Stimulated activated CD8-positive, alpha-beta memory T cell treated with anti-CD3 and anti-CD28 coated beads, Interleukin-7, amount 100 ng/mL, for 1 hour (primary cell): ENCODE results near the gene CABLES2.
"Not testable (repeated sequence)": the region's sequence is repeated elsewhere in the genome, so short reads cannot be mapped to it uniquely, and the experiment has no call there.

Source experiments
- DNase-seq, 2 donors: peaks; one replicate each; pipeline ENCODE4 v3.0.0-alpha.2; 2020; ENCODE audit warnings: low read depth in 2 of 2

The CABLES2 gene

DNA sequence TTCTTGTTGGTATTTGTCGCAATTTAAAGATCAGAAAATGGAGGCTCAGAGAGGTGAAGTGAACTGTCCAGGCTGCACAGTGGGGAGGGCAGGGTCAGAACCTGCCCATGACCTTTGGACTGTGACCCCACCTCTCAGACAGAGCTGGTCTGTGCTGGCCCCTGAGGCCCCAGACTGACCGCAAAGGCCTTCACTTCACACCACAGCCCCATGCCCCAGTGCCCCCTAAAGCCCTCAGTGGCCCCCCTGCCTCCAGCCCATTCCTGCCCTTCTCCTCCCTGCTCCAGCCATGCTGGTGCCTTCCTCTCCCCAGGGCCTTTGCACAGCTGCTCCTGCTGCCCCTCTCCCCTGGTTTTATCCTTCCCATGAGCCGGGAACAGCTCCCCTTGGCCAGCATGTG, 29.6 kb upstream of the CABLES2 start:
- no peak for DNase-seq

DNA sequence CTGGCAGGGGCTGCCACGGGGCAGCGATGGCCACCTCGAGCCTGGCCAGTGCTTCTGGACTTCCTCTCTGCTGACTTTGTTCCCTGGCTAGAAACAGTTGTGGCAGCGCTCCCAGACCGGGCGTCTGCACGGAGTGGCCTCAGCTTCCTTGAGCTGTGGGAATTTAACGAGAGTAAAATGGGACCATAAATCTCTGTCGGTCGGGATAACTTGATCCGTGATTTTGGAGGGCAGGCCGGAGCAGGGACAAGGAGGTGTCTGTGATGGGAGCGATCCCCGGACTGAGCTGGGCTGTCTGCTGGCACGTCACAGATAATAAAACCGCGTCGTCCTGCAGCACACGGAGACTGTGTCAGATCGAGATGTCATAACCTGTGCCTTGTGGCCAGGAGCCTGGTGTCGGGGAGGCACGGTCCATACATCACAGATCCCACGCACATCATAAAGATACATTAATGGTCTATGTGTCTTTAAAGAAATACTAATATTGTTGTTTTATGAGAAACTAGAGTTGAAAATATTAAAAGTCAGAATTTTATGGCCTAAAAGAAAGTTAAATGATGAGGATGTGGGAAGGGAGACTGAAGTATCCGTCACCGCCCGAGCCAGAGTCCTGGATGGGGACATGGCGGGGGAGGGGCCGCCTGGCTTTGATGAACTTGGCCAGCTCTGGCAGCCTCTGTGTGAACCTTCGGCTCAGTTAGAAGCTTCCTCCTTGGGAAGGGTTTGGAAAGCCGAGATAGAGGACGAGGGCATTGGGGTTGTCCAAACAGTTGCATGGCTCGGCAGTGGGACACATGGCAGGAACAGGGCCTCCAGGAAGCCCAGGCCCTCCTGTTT, 26.8 kb upstream of the CABLES2 start:
- no peak for DNase-seq

DNA sequence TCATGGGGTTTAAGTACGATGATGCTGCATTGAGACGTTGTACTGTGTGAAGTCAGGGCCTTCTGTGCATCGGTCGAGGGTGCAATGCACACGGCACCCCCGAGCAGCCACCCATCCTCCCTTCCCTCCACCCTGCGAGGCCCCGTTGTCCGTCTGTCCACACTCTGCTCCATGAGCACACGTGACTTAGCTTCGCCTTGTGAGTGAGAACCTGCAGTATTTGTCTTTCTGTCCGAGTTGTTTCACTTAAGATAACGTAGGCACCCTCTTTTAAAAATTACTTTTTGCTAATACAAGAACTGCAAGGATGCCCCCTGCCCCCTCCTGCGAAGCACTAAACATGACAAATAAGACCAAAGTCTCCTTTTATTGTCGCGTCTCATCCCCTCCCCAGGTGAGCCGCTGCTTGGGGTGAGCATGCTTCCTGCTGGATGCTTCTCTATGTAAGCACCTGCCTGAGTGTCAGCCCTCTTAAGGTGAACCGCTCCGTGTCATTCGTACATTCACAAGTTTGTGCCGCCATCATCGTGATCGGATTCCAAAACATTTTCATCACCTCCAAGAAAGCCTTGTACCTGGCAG, 23.9 kb upstream of the CABLES2 start:
- no peak for DNase-seq

DNA sequence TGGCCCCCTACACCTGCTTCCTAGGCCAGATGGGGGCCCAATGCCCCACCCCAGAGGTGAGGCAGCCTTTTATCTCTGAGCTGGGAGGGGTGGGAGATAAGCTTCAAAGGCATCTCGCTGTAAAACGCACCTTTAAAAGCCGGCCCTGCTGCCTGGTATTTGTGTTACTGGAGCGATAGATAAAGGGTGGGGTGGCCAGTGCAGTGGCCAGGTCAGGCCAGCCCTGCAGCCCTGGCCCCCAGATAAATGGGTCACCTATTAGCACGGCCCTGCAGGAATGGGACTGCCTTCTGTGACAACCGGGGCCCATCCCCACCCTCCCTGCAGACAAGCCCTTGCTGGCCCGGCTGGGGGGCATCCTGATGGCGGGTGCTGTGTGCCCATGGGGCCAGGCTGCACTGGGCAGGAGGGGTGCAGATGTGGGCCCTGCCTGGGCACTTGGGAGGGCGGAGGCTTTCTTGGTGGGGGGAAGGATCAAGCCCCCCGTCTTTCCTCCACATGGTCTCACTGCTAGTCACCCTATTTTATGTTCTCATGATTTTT, 23.3 kb upstream of the CABLES2 start:
- DNase-seq: no peak

DNA sequence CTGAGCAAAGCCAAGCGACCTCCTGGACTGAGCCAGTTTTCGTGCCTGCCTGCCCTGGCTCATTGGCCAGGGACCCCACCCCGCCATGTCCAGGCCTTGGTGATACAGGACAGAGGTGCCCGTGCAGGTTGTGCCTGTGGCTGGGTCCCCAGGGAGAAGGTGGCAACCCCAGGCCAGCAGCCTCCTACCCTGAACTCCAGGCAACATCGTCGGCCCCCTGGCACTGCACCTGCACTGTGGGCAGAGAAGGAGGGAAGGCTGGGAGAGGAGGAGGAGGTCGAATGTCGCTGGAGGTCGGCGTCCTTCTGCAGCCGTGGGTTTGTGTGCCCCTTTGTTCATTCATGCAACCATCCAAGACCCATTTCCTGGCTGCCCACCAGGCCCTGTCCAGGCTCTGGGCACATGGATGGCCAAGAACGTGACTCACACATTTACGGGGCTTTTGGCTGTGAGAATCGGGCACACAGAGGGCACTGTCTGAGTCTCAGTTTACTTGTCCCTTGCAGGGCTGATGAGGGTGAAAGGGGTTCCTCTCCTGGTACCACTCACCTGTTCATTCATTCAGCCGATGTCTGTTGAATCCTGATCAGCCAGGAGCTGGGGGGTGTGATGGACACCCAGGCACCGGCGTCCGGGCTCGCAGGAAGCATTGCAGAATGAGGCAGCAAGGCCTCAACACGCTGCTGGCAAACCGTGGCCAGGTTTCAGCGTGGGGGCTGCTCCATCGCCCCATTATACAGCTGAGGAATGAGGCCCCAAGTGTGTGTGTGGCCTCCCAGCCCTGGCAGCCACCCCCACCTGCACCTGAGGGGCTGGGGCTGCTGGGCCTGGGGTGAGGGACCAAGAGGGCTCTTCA, 22.6 kb upstream of the CABLES2 start:
- no peak for DNase-seq

DNA sequence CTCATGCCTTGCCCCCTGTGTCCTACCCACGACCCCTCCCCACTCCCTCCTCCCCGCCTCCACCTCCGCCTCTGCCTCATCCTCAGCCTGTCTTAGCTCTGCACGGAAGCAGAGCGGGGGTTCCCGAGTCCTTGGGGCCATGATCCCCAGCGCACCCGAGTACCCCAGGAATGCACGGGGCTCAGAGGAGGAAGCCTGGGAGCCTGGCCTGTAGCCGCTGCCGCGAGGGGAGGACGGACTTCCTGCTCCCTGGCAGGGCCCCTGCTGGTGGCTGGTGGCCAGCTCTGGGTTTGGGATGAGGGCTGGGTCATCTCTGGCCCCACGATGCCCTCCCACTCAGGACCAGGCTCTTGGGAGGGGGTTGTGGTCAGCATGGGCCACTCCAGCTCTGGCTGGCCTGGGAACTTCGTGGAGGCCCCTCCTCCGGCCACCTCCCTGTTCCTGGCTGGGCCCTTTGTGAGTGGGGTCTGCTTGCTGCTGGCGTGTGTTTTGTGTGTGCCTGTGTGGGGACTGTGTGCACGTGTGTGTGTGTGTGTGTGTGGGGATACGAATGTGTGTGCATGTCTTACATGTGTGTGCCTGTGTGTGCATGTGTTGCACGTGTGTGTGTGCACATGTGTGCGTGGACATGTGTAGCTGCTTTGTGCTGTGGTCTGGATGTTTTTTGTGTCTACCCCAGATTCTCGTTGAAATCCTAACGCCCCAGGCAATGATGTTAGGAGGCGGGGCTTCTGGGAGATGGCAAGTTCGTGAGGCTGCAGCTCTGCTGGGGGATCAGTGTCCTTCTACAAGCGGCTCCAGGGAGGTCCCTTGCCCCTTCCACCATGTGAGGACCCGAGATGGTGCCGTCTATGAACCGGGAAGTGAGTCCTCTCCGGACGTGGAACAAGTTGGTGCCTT, 21.6 kb upstream of the CABLES2 start:
- no peak for DNase-seq

DNA sequence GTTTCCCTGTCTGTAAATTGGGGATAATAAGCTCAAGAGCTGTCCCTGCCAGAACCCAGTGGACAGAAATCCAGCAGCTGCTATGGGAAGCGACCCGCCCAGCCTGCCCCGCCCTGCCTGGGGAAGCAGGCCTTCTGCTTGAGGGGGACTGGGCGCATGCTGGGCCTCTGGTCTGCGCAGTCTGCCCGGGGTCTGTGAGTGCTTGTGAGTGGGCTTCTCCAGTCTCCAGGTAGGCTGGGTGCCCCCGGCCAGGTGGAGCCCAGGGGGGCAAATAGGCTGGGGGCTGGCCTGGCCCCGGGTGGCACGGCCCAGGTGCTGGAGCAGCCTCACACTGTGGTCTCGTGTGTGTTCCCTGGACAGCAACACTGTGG, 20.9 kb upstream of the CABLES2 start:
- DNase-seq: no peak

DNA sequence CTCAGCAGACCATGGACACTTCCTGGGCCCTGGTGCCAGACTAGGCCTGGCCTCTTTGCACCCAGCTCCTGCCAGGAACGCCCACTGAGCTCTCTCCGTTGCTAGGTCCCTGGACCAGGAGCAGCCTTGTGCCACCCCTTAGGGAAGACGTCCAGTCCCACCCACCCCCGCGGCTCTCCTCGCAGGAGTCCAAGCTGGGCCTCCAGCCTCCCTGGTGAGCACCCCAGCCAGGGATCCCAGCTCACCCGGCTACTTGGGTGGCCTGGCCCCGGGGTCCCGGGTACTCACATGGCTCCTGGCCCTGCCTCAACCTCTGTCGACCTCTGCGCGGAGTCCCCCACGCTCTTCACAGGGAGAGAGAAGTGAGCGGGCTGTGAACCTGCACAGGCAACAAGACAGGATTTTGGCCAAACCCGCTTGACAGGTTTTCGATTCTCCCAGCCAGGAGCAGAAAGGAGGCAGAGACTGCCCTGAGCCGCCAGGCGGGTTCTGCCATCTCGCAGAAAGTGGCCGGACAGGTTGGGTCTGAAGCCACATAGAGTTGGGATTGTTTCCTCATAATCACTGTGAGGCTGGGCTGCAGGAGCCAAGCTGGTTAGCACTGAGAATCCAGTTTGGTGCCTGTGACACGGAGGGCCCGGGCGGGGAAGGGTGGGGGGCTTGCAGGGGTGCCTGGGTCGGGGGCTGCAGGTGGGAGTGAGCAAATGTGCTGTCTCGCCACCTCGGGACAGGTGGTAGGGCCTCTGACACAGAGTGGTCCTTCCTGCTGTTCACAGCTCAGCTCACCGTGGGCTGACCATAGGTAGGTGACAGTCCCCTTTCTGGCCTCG, 20.3 kb upstream of the CABLES2 start, which contains the start of gene RBBP8NL:
Gene RBBP8NL, minus strand, starts transcription at position 368 of the 830 bp plus-strand sequence. CDS start 7,892 bp downstream, outside the sequence.
- no peak for DNase-seq

DNA sequence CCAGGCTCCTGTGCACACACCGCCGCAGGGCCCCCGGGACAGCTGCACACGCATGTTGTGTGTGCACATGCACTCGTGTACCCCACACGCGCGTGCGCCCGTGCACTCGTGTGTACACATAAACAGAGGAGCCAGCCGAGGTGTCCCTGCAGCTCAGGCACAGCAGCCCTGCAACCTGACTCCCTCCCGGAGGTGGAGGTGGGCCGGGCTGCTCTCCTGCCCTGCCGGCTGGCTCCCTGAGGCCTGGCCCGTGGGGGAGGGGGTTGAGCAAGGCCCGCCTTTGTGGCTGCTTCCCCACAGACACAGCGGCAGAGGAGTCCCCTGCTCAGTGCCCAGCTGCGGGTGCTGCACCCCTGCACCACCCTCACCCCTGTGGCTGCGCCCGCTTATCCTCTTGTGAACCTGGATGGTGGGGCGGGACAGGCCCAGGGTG, 19.6 kb upstream of the CABLES2 start:
- DNase-seq: no peak

DNA sequence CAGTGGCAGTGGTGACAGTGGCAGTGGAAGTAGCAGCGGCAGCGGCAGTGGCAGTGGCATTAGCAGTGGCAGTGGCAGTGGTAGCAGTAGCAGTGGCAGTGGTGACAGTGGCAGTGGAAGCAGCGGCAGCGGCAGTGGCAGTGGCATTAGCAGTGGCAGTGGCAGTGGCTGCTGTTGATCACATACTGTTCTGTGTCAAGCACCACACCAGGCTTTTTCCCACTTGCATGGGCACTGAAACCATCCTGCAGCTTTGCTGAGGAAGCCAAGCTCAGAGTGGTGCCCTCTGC, 18.9 kb upstream of the CABLES2 start:
- DNase-seq: not testable (repeated sequence)

DNA sequence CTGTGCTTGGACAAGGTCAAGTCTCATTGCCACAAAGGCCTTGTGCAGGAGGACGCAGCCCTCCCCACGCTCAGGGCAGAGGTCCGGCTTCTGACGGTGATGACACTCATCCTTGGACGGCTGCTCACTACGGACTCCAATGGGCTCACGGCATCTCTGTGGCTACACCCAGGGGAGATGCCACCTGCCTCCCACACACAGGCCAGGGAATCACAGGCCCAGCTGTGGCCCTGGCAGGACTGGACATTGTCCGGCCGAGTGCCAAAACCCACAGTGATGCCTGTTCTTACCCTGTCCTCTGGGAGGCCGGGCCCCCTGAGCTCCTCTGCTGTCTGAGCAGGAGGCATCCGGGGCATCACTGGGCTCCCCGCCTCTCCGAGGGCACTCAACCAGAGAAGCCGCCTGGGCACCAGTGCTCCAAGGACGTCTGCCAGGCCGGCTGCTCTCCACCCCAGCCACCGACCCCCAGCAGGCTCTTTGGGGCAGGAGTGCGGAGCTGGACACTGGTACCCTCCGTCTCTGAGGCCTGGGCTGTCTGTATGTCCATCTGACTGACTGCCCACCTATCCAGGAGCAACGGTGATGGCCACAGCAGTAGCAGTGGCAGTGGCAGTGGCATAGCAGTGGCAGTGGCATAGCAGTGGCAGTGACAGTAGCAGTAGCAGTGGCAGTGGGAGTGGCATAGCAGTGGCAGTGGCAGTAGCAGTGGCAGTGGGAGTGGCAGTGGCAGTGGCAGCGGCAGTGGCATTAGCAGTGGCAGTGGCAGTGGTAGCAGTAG, 18.4 kb upstream of the CABLES2 start:
- DNase-seq: no peak

DNA sequence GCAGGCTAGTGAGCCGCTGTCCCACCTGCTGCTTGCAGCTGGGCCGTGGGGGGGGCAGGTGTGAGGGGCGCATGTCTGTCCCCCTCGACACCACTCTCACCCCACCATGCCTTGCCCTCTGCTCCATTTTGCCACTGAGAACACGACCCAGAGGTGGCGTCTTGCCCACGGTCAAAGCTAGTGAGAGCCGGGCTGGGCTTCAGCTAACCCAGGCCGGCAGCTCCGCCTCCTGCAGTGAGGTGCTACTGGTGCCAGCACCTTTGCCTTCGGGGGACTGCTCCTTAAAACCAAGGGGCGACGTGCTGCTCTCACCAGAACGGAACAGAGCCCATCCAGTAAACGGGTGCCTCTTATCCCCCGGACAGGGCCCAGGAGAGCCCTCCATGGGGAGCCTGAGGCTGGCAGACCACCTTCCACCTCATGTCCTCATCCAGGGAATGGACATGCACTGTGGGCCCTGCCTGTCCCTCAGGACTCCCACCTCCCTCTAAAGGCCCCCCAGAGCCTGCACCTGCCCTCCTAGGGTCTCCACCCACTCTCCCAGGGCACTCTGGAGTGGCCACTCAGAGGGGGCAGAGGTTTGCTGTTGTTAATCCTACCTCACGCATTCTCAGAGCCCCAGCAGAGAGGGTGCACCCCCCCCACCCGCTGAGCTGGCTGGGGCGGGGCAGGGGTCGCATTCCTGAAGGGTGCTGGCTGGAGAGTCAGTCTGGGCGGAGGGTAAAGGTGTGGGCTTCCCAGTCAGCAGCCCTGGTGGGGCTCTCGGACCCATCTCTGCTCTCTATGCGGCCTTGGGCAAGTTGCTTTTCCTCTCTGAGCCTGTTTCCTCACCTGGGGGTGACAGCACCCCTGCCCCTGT, 17.4 kb upstream of the CABLES2 start:
- DNase-seq: no peak

DNA sequence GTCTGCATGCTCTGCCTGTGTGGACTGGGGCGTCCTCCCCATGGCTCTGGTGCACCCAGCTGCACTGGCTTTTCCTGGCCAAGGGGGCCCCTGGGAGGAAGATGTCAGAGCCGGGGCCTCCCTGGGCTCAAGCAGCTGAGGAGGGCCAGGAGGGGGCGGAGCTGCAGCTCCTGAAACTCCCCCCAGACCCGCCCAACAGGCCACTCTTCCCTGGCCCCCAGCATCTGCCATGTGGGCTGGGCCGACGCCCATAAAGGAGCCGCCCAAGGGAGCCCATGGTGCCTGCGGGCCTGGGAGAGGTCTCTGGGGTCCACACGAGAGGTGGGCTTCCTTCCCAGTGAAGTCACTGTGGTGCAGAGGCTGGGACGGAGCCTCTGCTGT, 16.2 kb upstream of the CABLES2 start:
- DNase-seq: no peak

DNA sequence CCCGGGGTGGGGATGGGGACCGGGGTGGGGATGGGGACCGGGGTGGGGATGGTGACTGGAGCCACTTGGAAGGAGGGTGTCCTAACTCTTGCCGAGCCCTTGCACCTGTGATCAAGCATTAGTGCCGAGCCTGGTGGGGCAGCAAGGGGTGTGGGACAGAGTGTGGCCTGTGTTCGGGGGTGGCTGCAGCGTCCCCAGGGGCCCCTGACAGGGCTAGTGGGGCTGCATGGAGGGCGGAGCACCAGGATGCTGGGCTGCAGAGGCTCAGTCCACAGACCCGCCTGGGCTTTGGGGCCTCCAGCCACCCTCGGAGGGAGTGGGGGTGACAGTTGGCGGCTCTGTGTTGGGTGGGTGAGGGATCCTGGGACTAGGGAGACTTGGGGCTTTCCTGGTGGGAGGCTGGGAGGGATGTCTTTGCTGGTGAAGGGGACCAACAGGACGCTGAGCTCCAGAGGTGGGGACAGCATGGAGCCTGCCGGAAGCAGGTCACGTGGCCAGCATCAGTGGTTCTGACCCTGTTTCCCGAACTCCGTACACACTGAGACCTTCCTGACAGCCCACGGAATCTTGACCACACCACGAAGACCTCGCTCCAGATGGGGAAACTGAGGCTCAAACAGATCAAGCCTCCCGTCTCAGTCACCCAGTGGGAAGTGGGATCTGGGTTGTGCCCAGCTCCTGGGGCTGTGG, 15.7 kb upstream of the CABLES2 start:
- no peak for DNase-seq

DNA sequence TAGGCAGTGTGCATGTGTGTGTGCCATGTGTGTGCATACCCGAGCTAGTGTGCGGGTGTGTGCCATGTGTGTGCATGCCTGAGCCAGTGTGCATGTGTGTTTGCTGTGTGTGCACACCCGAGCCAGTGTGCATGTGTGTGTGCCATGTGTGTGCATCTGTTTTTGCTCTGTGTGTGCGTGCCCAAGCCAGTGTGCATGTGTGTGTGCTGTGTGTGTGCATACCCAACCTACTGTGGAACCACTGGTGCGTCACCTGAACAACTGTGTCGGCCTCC, 14.6 kb upstream of the CABLES2 start:
- no peak for DNase-seq

DNA sequence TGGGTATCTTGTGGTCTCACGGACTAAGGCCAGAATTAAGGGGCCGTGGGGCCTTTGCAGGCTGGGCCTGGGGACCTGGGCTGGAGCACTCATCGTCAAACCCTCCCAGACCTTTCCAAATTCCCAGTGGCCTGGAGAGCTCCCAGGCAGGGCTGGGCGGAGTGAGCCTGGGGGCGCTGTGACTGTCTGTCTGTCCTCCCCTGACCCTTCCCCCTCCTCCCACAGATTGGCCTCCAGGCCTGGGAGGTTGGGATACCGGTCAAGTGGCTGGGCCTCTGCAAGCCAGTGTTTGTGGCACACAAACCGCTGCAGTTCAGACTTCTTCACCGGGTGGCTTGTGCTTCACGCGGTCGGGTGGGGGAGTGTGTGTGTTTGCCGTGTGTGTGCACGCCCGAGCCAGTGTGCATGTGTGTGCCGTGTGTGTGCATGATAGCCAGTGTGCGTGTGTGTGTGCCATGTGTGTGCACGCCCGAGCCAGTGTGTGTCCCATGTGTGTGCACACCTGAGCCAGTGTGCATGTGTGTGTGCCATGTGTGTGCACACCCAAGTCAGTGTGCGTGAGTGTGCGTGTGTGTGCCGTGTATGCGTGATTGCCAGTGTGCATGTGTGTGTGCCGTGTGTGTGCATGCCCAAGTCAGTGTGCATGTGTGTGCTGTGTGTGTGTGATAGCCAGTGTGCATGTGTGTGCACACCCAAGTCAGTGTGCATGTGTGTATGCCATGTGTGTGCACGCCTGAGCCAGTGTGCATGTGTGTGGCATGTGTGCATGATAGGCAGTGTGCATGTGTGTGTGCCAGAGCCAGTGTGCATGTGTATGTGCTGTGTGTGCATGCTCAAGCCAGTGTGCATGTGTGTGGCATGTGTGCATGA, 14.0 kb upstream of the CABLES2 start:
- DNase-seq: no peak

DNA sequence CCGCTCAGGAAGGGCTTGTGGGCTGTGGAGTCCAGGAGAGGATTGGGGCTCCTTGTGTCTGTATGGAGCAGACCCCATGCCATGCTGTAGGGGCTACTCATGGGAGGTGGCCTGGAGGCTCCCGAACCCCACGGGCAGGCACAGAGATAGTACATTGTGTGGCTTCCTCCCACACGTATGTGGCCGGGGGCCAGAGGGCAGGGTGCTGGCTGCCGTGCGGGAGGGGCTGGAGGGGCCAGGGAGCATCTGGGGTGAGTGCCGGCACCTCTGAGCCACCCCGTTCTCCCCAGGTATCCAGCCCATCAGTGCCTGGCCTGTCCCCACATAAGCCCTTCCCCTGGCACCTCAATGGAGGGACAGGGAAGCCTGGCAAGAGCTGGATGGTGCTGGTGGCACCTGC, 12.7 kb upstream of the CABLES2 start:
- DNase-seq: no peak
